T-helper 2 cell treated with Interferon-gamma antibody and Interleukin-4, amounts not matched to agents 100 ng/mL and 5 ng/mL, for 36 hours (primary cell): ENCODE results near the gene UBA1. TPM values are rescaled to one million over a fixed set of nuclear protein-coding genes. Genes with fewer than 3 reads are reported as not detected.

Experiments used
- intact Hi-C: fragments of 100-400 bp; cut with micrococcal nuclease; formaldehyde crosslinking; loops from one replicate; pipeline ENCODE4 v1.15.1; 2023
- total RNA-seq: library from RNA; stranded (reverse); gene quantifications from 2 replicates; pipeline ENCODE4 v1.2.3, GENCODE V29; 2022

The UBA1 gene
- total RNA-seq, 1 donor from 2014 or later = 197 TPM

DNA sequence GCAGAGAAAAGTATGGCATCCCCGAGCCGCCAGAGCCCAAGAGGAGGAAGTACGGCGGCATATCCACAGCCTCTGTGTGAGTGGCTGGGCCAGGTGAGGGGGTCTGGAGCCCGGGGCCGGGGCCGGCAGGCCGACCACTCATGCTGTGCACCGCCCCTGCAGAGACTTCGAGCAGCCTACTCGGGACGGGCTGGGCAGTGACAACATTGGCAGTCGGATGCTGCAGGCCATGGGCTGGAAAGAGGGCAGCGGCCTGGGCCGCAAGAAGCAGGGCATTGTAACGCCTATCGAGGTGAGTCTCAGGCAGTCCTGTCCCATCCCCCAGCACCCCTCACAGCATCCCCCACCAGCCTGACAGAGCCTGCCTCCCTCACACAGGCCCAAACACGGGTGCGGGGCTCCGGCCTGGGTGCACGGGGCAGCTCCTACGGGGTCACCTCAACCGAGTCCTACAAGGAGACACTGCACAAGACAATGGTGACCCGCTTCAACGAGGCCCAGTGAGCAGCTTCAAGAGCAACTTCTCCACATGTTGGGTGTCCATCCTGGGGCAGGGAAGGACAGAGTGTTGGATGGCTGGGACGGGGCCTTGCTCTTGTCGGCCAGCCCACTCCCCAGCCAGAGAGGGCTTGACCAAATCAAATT lies 7.4 kb upstream of the UBA1 start:
- intact Hi-C loops = no loop called here

GRCh38 chrX:47187106-47187677 lies 6.4 kb upstream of the UBA1 start:
- intact Hi-C loops = no loop called here

GRCh38 chrX:47189906-47190305 lies 3.7 kb upstream of the UBA1 start:
- intact Hi-C loops = loop anchor here (1.0 to 5.0 kb wide), 3 partner anchors 45 to 462 kb away; partner anchors contain the start of genes ELK1 and RBM10

- intact Hi-C loops = loop anchor here (1.0 to 5.0 kb wide), 3 partner anchors 45 to 462 kb away; partner anchors contain the start of genes ELK1 and RBM10
Measured at GRCh38 chrX:47190445-47191269, 3.0 kb upstream of the UBA1 start.

DNA sequence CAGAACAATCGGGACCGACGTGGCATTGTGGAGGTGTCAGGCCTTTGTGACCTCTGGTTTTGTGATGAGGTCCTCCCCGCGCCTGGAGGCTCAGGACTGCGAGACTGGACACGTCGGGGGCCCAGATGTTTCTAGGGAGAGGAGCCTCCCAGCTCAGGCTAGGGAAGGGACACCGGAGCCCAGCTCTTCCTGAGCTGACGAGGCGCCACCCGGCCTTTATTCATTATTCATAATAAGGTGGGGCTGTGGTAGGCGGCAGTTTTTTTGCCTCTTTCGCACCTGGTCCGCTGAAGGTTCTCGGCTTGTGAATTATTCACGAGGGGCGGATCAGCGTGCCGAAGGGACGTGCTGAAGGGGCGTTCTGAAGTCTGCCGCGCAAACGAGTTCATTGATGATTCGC lies 2.3 kb upstream of the UBA1 start:
- intact Hi-C loops = loop anchor here (5.0 kb wide), 2 partner anchors 176 to 461 kb away; partner anchors contain the start of gene ELK1

DNA sequence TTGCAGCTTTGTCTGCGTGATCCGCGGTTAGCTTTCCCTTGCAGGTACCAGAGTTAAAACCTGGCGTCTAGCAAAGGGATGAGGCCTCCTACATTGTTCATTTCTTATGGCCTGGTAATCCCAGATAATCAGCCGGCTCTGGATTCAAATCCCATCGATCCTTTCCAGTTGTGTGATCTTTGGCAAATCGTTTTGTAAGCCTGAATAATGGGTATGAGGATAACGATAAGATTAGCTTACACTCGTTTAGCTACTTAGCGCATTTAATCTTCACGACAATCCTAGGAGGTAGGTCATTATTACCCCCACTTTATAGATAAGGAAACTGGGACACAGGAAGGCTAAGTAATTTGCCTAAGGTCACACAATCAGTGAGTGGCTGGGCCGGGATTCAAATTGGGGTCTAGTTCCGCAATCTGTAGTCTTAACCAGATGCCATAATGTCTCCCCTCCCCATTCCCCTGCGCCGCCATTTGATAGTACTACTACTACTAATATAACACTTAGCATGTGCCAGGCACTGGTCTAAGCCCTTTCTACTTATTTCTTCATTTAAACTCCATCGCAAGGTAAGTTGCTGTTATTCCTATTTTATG lies 1.7 kb upstream of the UBA1 start:
- intact Hi-C loops = loop anchor here (2.0 to 5.0 kb wide), 4 partner anchors 121 to 460 kb away; partner anchors contain the start of genes ELK1 and ZNF41

- intact Hi-C loops = loop anchor here (5.0 kb wide), 2 partner anchors 173 to 458 kb away; partner anchors contain the start of gene ELK1
Measured at GRCh38 chrX:47194194-47194787, 662 bp downstream of the UBA1 start.

DNA sequence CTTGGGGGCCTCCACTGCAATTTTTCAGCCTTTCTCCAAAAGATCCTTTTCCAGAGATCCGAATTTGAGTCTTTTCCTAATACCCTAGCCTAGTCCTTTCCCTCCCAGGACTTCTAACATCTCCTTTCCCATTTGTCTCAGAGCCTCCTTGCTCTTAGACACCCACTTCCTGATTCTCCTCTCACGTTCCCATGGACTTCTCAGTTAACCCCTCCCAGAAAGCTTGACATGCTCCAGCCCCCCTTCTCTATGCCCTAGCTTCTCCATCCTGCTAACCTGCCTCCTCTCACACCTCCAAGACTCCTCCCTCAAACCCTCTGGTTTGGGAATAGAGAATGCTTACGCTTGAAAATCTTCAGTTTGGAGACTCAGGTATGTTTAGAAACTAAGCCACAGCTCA lies 2.5 kb downstream of the UBA1 start:
- intact Hi-C loops = no loop called here

- intact Hi-C loops = no loop called here
Measured at GRCh38 chrX:47197526-47197925, 3.9 kb downstream of the UBA1 start.

DNA sequence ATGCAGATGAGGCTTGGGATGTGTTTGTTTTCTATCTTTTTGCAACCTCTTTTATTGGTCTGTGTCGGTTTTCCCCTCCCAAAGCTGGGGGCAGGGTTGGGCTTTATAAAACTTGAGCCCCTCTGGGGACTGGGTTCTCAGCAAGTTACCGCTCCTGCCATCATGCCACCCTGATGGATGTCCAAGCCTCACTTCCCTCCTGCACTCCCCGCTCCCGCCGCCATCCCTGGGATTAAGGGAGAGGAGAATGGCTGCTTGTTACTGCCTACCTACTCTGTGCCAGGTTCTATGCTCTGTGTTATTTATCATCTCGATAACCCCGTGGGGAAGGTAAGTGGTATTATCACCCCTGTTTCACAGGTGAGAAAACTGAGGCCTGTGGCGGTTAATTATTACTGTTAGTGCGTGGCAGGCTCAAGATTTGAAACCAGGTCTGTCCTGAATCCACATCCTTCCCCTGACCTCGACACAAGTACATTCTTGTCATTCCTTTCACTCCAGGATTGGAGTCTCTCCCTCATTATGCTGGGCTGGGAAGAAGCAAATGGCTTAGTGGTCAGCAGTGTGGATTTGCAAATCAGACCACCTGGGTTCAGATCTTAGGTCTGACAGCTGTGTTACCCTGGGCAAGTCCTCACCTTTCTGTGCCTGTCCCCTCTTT lies 4.5 kb downstream of the UBA1 start:
- intact Hi-C loops = no loop called here

DNA sequence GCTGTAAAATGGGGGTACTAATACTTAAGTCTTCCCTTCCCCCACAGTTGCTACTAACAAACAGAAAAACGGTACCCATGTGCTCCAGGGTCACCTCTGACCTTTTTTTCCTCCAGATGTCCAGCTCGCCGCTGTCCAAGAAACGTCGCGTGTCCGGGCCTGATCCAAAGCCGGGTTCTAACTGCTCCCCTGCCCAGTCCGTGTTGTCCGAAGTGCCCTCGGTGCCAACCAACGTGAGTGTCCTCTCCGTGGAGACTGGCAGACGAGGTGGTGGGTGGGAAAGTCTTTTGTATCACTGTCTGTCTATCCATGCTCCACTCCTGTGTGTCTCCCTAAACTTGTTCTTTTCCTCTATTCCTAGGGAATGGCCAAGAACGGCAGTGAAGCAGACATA lies 5.1 kb downstream of the UBA1 start:
- intact Hi-C loops = no loop called here

DNA sequence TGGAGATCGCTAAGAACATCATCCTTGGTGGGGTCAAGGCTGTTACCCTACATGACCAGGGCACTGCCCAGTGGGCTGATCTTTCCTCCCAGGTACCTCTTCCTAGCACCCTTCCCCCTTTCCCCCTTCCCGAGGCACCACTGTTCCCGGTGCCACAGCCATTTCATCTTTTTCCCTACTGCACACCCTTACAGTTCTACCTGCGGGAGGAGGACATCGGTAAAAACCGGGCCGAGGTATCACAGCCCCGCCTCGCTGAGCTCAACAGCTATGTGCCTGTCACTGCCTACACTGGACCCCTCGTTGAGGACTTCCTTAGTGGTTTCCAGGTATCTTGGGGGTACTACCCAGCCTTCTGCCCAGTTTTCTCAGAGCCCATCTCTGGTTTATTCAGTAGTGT lies 5.7 kb downstream of the UBA1 start:
- intact Hi-C loops = no loop called here

DNA sequence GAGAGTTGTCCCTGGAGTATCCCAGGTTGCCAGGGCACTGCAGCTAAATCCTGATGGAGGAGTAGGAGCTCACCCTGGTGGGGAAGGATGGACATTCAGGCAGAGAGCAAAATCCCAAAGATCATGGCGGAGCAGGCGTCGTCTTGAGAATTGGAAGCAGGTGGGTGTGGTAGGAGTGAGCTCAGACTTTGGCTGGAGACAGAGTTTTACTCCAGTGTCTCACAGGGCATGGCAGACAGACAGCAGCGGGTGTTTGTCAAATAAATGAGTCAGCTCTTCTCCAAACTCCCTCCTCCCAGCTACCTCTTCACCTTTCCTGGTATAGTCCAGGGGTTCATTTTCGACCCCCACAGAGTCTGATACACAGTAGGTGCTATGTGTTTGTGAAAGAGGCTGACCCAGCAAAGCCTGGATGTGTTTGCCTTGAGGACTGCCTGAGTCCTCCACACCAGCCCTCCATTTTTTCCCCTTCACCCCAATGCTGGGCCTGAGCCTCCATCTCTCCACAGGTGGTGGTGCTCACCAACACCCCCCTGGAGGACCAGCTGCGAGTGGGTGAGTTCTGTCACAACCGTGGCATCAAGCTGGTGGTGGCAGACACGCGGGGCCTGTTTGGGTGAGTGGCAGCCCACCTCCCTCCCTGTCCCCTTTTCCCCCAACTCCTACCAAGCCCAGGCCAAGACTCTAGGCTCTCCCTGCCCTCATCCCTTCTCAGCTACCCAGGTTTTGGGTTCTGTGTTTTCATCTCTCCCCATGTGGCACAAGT lies 6.9 kb downstream of the UBA1 start:
- intact Hi-C loops = no loop called here

DNA sequence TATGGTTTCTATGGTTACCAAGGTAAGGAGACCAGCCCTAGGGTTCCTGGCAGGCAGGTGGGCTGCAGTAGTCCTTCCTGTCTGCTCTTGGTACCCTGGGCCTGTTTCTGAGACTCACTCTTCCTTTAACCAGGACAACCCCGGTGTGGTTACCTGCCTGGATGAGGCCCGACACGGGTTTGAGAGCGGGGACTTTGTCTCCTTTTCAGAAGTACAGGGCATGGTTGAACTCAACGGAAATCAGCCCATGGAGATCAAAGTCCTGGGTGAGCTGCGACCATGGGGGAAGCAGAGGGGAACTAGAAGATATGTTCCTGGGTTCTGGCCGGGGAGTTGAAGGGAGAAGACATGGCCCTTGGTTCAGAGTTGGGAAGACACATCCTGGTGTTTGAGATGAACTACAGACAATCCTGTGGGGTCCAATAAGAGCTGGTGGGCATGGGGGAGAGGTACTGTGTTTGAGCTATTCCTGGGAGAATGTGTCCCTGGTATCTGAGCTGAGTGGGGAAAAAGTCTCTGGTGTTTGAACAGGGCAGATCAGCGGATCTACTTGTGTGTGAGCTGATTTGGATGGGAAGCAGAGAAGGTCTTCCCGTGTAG lies 7.8 kb downstream of the UBA1 start:
- intact Hi-C loops = no loop called here

GRCh38 chrX:47202316-47202715 lies 8.7 kb downstream of the UBA1 start:
- intact Hi-C loops = no loop called here

- intact Hi-C loops = no loop called here
Measured at GRCh38 chrX:47202877-47203276, 9.2 kb downstream of the UBA1 start.

- intact Hi-C loops = no loop called here
Measured at GRCh38 chrX:47204970-47205369, 11.3 kb downstream of the UBA1 start.

- intact Hi-C loops = no loop called here
Measured at GRCh38 chrX:47206316-47206715, 12.7 kb downstream of the UBA1 start.

DNA sequence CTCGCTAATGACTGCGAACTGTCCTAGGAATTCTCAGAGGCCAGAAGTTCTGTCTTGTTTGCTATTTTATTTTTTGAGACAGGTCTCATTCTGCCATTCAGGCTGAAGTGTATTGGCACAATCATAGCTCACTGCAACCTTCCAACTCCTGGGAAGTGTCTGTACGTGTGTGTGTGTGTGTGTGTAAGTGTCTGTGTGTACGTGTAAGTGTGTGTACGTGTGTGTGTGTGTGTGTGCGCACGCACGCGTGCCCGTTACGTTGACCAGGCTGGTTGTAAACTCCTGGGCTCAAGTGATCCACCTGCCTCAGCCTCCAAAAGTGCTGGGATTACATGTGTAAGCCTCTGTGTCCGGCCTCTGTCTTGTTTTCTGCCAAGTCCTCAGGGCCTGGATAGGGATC lies 14.5 kb downstream of the UBA1 start:
- intact Hi-C loops = no loop called here
